Neural progenitor cell (in vitro differentiated cells): ENCODE measurements around the gene CD248. TPM values are rescaled to one million over a fixed set of nuclear protein-coding genes. Genes with fewer than 3 reads are reported as not detected.

Experiments
- DNase-seq: peaks from one replicate; pipeline ENCODE4 v3.0.0-alpha.2; 2016; ENCODE audit warnings: low spot score
- H2AFZ ChIP-seq: fragments of 200-600 bp; sonication (generic); replicated peaks from 2 replicates; pipeline ENCODE4 v1.6.1; 2016; ENCODE audit warnings: antibody characterized with exemption
- H3F3A ChIP-seq: fragments of 200-600 bp; sonication (generic); 2 replicates; pipeline ENCODE4 v1.6.1; 2016; ENCODE audit warnings: antibody characterized with exemption, low read depth
- H3K27ac ChIP-seq: fragments of 200-600 bp; sonication (generic); 2 replicates; pipeline ENCODE4 v1.5.1; 2016; ENCODE audit warnings: mild to moderate bottlenecking
- H3K27me3 ChIP-seq: fragments of 200-600 bp; sonication (generic); 2 replicates; pipeline ENCODE4 v1.6.1; 2016; ENCODE audit warnings: mild to moderate bottlenecking, moderate library complexity
- H3K36me3 ChIP-seq: fragments of 200-600 bp; sonication (generic); 2 replicates; pipeline ENCODE4 v1.5.1; 2016
- H3K4me1 ChIP-seq: fragments of 200-600 bp; sonication (generic); 2 replicates; pipeline ENCODE4 v1.6.1; 2016; ENCODE audit warnings: mixed run types
- H3K4me2 ChIP-seq: fragments of 200-600 bp; sonication (generic); 2 replicates; pipeline ENCODE4 v1.6.1; 2016
- H3K4me3 ChIP-seq: fragments of 200-600 bp; sonication (generic); 2 replicates; pipeline ENCODE4 v1.5.1; 2016
- H3K79me2 ChIP-seq: fragments of 200-600 bp; sonication (generic); 2 replicates; pipeline ENCODE4 v1.6.1; 2016; ENCODE audit warnings: low read depth
- H3K9ac ChIP-seq: fragments of 200-600 bp; sonication (generic); 2 replicates; pipeline ENCODE4 v1.6.1; 2016
- H3K9me3 ChIP-seq: fragments of 200-600 bp; sonication (generic); 2 replicates; pipeline ENCODE4 v1.5.1; 2016; ENCODE audit warnings: low read depth
- H4K20me1 ChIP-seq: fragments of 200-600 bp; sonication (generic); 2 replicates; pipeline ENCODE4 v1.6.1; 2016; ENCODE audit warnings: low read depth
- H3K27ac Mint-ChIP-seq: 3 replicates; pipeline ENCODE4 v1.8.0; 2021; ENCODE audit warnings: mixed read lengths
- H3K27me3 Mint-ChIP-seq: 2 replicates; pipeline ENCODE4 v1.8.0; 2022; ENCODE audit warnings: low read depth, mild to moderate bottlenecking, inconsistent platforms, moderate library complexity, mixed read lengths; ENCODE audit not compliant: insufficient read depth
- H3K36me3 Mint-ChIP-seq: 3 replicates; pipeline ENCODE4 v1.8.0; 2021; ENCODE audit warnings: mixed read lengths
- H3K4me1 Mint-ChIP-seq: 3 replicates; pipeline ENCODE4 v1.8.0; 2021; ENCODE audit warnings: mixed read lengths
- H3K4me3 Mint-ChIP-seq: 3 replicates; pipeline ENCODE4 v1.8.0; 2021; ENCODE audit warnings: mild to moderate bottlenecking, moderate library complexity, mixed read lengths
- H3K9me3 Mint-ChIP-seq: 3 replicates; pipeline ENCODE4 v1.8.0; 2020; ENCODE audit warnings: mixed read lengths
- CTCF ChIP-seq: fragments of 200-600 bp; sonication (generic); IDR thresholded peaks from 2 replicates; pipeline ENCODE4 v1.5.1; 2017; ENCODE audit warnings: antibody characterized with exemption, mild to moderate bottlenecking
- EZH2 ChIP-seq: fragments of 200-600 bp; sonication (generic); IDR thresholded peaks from 2 replicates; pipeline ENCODE4 v1.6.1; 2017; ENCODE audit warnings: antibody characterized with exemption, mild to moderate bottlenecking, moderate library complexity
- EZH2phosphoT487 ChIP-seq: fragments of 200-600 bp; sonication (generic); IDR thresholded peaks from 2 replicates; pipeline ENCODE4 v1.6.1; 2017; ENCODE audit warnings: antibody characterized with exemption
- total RNA-seq: library from RNA; depleted of rRNA; stranded (reverse); fragments of >200 nt; gene quantifications from 2 replicates; pipeline ENCODE4 v1.2.3, GENCODE V29; 2015; ENCODE audit warnings: low replicate concordance

Gene CD248
- total RNA-seq, 1 donor from 2014 or later: 0.62 TPM

- no peak for DNase-seq
- peak overlapping the region; percentile 19 for H3K27ac Mint-ChIP-seq
Observed at GRCh38 chr11:66279092-66279734, 37.6 kb downstream of the CD248 start.

GRCh38 chr11:66278363-66279091 is 38.3 kb downstream of the CD248 start:
- H3K4me2 ChIP-seq: peak overlapping the region; percentile 90

More at GRCh38 chr11:66279092-66279734, 37.6 kb downstream of the CD248 start:
- Histone ChIP-seq H3K79me2 (no peaks in the 10 kb centered on the region), H2AFZ (no peak overlapping the region), H3K9me3 (no peaks in the 10 kb centered on the region), H3K27ac (no peak overlapping the region), H3K9ac (no peak overlapping the region), H4K20me1 (peaks cover 54% of the 10 kb centered on the region), H3F3A (peaks cover 33% of the 10 kb centered on the region), H3K4me1 (peaks cover 22% of the 10 kb centered on the region), H3K4me3 (peak overlapping the region; percentile 49), H3K27me3 (peaks cover 17% of the 10 kb centered on the region), H3K4me2 (peak overlapping the region; percentile 90), H3K36me3 (no peaks in the 10 kb centered on the region)
- Mint-ChIP-seq H3K4me3 (peak overlapping the region; percentile 91), H3K36me3 (peaks cover 3% of the 10 kb centered on the region), H3K9me3 (no peaks in the 10 kb centered on the region), H3K4me1 (peaks cover 46% of the 10 kb centered on the region), H3K27me3 (peaks cover 3% of the 10 kb centered on the region)
- TF ChIP-seq EZH2 (no peak), CTCF (no peak), EZH2phosphoT487 (no peak)

More at GRCh38 chr11:66278363-66279091, 38.3 kb downstream of the CD248 start:
- Histone ChIP-seq H2AFZ (no peak overlapping the region), H3K36me3 (no peaks in the 10 kb centered on the region), H3K9me3 (no peaks in the 10 kb centered on the region), H4K20me1 (peaks cover 54% of the 10 kb centered on the region), H3K4me3 (peak overlapping the region; percentile 49), H3K79me2 (no peaks in the 10 kb centered on the region), H3K27ac (no peak overlapping the region), H3K9ac (no peak overlapping the region), H3K4me1 (peaks cover 22% of the 10 kb centered on the region), H3F3A (peaks cover 30% of the 10 kb centered on the region), H3K27me3 (peaks cover 17% of the 10 kb centered on the region)
- TF ChIP-seq EZH2 (no peak), CTCF (no peak), EZH2phosphoT487 (no peak)
- DNase-seq: peak; percentile 69
- Mint-ChIP-seq H3K27ac (peak overlapping the region; percentile 85), H3K9me3 (no peaks in the 10 kb centered on the region), H3K36me3 (peaks cover 6% of the 10 kb centered on the region), H3K4me3 (peak overlapping the region; percentile 91), H3K4me1 (peaks cover 46% of the 10 kb centered on the region), H3K27me3 (peaks cover 3% of the 10 kb centered on the region)
